ENCODE results near the gene NBEAL2. TPM values are rescaled to one million over a fixed set of nuclear protein-coding genes. Genes with fewer than 3 reads are reported as not detected.

Gene NBEAL2
- total and polyA plus RNA-seq, 10 of the 15 experiments (the other 5 are each of a cell fraction or from before 2014, with no cell fraction given): 0.07 to 127 (median 29.4) TPM

DNA sequence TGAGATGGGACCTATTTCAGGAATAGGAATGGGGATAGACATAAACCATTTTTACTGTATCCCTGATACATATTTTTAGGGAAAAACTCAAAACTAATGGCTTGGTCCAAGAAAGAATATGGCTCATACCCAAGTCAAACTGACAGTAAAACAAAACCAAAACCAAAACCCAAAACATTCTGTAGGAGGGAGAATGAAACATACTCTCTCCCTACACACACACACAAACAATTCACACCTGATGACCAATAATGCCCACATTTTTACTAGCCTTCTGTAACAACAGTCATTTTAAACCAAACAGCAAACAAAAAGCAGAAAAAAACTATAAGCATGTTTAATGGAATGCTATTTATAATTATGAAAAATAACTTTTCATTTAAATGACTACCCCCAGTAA lies 74.9 kb downstream of the NBEAL2 start:
- FAIRE-seq (no peak), DNase-seq (ENCODE audit: low read depth, low spot score) (peak; percentile 4), ATAC-seq (peak; percentile 72)
- Histone ChIP-seq H3K79me2 (ENCODE audit: control insufficient read depth, insufficient read depth, low read length) (peaks cover 3% of the 10 kb centered on the region), H3K27ac (ENCODE audit: control insufficient read depth, insufficient read depth) (no peak overlapping the region), H3K9me3 (replicated peaks; ENCODE audit: control insufficient read depth, insufficient read depth, low read length) (no peaks in the 10 kb centered on the region), H4K20me1 (ENCODE audit: control insufficient read depth, insufficient read depth) (no peaks in the 10 kb centered on the region), H3K36me3 (ENCODE audit: control insufficient read depth in 2 of 2, insufficient read depth in 2 of 2, low read length in 1 of 2) (peaks cover 5 to 13% of the 10 kb centered on the region in 2 experiments), H3K4me3 (no peak overlapping the region), H3K27me3 (replicated peaks in 1 of 2; ENCODE audit: control insufficient read depth in 2 of 2, insufficient read depth in 2 of 2, low read length in 1 of 2) (no peaks in the 10 kb centered on the region), H3K4me1 (ENCODE audit: control insufficient read depth, insufficient read depth, low read length) (peaks cover 3% of the 10 kb centered on the region; the same call in 1 of the 2 replicates), H3K9ac (ENCODE audit: control insufficient read depth, insufficient read depth, low read length) (no peak overlapping the region), H2AFZ (ENCODE audit: control insufficient read depth, low read depth, low read length) (no peak overlapping the region), H3K4me2 (ENCODE audit: control insufficient read depth, insufficient read depth) (no peak overlapping the region)
- in situ Hi-C loops (cut with MboI): no loop called here
- ChIA-PET RAD21 (ENCODE audit: unreplicated experiment) (interaction anchor here (1.7 kb wide), 1 partner anchor 9 kb away, joined by 3 read pairs; no protein-coding TSS in a partner anchor), CTCF (interaction anchor here (1.4 kb wide), 1 partner anchor 11 kb away, joined by 3 read pairs; no protein-coding TSS in a partner anchor), POLR2A (no interaction called here), SMC1A (ENCODE audit: uncharacterized antibody, unreplicated experiment) (interaction anchor here (1.6 kb wide), 1 partner anchor 87 kb away, joined by 3 read pairs; no protein-coding TSS in a partner anchor)
- intact Hi-C loops (cut with micrococcal nuclease; ENCODE audit: unreplicated experiment): no loop called here
- TF ChIP-seq, protein P1, sequence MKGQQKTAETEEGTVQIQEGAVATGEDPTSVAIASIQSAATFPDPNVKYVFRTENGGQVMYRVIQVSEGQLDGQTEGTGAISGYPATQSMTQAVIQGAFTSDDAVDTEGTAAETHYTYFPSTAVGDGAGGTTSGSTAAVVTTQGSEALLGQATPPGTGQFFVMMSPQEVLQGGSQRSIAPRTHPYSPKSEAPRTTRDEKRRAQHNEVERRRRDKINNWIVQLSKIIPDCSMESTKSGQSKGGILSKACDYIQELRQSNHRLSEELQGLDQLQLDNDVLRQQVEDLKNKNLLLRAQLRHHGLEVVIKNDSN (IDR thresholded peaks at IDR 0.05; ENCODE audit: borderline replicate concordance, extremely low read length, insufficient read depth, low read depth, low read length): no peak
- TF ChIP-seq BHLHE40 (IDR thresholded peaks at IDR 0.05; ENCODE audit: borderline replicate concordance in 1 of 2, low read depth in 2 of 2, low read length in 1 of 2) (no peak), RUNX3 (IDR thresholded peaks at IDR 0.05; ENCODE audit: low read length) (peak; percentile 36; the same call in 1 of the 2 replicates), SPI1 (IDR thresholded peaks at IDR 0.05; ENCODE audit: borderline replicate concordance, insufficient read depth, low read depth, low read length) (no peak), BCL11A (IDR thresholded peaks at IDR 0.05; ENCODE audit: low read depth, low read length) (no peak), KAT2A (conservative IDR thresholded peaks at IDR 0.05; ENCODE audit: control insufficient read depth, low read depth, low read length) (no peak), TCF7 (IDR thresholded peaks at IDR 0.05; ENCODE audit: borderline replicate concordance) (no peak), IKZF2 (IDR thresholded peaks at IDR 0.05) (0 out of 4 replicates have a peak, but pooled peaks of 1 of the 2 experiments have one; percentile 17), ATF7 (IDR thresholded peaks at IDR 0.05; ENCODE audit: low read depth) (peak; percentile 37; the same call in 1 of the 2 replicates), RBBP5 (conservative IDR thresholded peaks at IDR 0.05) (no peak), SRF (IDR thresholded peaks at IDR 0.05; ENCODE audit: low read depth in 2 of 2, low read length in 2 of 2) (no peak), POLR2AphosphoS5 (IDR thresholded peaks at IDR 0.05; ENCODE audit: low read length) (no peak)
- TF ChIP-seq, protein P2, sequence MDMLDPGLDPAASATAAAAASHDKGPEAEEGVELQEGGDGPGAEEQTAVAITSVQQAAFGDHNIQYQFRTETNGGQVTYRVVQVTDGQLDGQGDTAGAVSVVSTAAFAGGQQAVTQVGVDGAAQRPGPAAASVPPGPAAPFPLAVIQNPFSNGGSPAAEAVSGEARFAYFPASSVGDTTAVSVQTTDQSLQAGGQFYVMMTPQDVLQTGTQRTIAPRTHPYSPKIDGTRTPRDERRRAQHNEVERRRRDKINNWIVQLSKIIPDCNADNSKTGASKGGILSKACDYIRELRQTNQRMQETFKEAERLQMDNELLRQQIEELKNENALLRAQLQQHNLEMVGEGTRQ (IDR thresholded peaks at IDR 0.05; ENCODE audit: borderline replicate concordance, low read depth, low read length): no peak
- TF ChIP-seq, protein P3, sequence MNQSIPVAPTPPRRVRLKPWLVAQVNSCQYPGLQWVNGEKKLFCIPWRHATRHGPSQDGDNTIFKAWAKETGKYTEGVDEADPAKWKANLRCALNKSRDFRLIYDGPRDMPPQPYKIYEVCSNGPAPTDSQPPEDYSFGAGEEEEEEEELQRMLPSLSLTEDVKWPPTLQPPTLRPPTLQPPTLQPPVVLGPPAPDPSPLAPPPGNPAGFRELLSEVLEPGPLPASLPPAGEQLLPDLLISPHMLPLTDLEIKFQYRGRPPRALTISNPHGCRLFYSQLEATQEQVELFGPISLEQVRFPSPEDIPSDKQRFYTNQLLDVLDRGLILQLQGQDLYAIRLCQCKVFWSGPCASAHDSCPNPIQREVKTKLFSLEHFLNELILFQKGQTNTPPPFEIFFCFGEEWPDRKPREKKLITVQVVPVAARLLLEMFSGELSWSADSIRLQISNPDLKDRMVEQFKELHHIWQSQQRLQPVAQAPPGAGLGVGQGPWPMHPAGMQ (IDR thresholded peaks at IDR 0.05; ENCODE audit: borderline replicate concordance): no peak
- TSS peak; percentile 15 for BruUV-seq (replicated peaks)

Data from GM12878 (cell line).